C4-2B (cell line): ENCODE data around the gene FHOD3.

Experiments
- ZFX ChIP-seq: fragments of 450-650 bp; IDR thresholded peaks from 2 replicates; pipeline ENCODE4 v1.6.1; 2017
- TF ChIP-seq, protein P1 (sequence below): fragments of 450-650 bp; conservative IDR thresholded peaks from 2 replicates; pipeline ENCODE4 v1.5.1; 2017; ENCODE audit warnings: mild to moderate bottlenecking

DNA sequence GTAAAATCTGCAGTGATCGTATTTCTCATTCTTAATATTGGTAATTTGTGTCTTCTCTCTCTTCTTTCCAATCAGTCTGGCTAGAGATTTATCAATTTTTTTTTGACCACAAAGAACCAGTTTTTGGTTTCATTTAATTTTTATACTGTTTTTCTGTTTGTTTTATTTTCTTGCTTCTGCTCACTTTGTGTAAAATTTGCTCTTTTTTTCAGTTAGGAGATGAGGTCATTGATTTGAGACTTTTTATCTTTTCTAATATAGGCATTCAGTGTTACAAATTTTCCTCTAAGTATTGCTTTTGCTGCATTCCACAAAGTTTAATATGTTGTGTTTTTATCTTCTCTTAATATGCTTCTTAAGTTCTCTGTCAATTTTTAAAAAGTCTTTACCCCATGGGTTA, 370.8 kb downstream of the FHOD3 start:
- TF ChIP-seq, protein P1, sequence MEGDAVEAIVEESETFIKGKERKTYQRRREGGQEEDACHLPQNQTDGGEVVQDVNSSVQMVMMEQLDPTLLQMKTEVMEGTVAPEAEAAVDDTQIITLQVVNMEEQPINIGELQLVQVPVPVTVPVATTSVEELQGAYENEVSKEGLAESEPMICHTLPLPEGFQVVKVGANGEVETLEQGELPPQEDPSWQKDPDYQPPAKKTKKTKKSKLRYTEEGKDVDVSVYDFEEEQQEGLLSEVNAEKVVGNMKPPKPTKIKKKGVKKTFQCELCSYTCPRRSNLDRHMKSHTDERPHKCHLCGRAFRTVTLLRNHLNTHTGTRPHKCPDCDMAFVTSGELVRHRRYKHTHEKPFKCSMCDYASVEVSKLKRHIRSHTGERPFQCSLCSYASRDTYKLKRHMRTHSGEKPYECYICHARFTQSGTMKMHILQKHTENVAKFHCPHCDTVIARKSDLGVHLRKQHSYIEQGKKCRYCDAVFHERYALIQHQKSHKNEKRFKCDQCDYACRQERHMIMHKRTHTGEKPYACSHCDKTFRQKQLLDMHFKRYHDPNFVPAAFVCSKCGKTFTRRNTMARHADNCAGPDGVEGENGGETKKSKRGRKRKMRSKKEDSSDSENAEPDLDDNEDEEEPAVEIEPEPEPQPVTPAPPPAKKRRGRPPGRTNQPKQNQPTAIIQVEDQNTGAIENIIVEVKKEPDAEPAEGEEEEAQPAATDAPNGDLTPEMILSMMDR = no peak
- TF ChIP-seq ZFX = no peak
